Lower lobe of right lung (tissue), 2 donors: ENCODE measurements around the gene PTGR2. TPM values are rescaled to one million over a fixed set of nuclear protein-coding genes. Genes with fewer than 3 reads are reported as not detected.
A peak's percentile ranks its signal among the peaks of the same experiment; 100 is the strongest.
"Not testable (repeated sequence)": the region's sequence is repeated elsewhere in the genome, so short reads cannot be mapped to it uniquely, and the experiment has no call there.

Source experiments
- ATAC-seq, 2 donors: fragments of 200-7000 bp; cut with Tn5 transposase; one replicate each; pipeline ENCODE4 v1.9.1; 2020 to 2022; ENCODE audit warnings: mild to moderate bottlenecking in 2 of 2, moderate library complexity in 2 of 2
- DNase-seq: peaks from one replicate; pipeline ENCODE4 v3.0.0-alpha.2; 2020
- H3K27ac ChIP-seq: fragments of 200-600 bp; one replicate; pipeline ENCODE4 v1.8.0; 2022
- H3K27me3 ChIP-seq: fragments of 200-600 bp; one replicate; pipeline ENCODE4 v1.8.0; 2022; ENCODE audit warnings: low read depth
- H3K36me3 ChIP-seq: fragments of 200-600 bp; one replicate; pipeline ENCODE4 v1.8.0; 2022; ENCODE audit warnings: mild to moderate bottlenecking
- H3K4me1 ChIP-seq: fragments of 200-600 bp; one replicate; pipeline ENCODE4 v1.8.0; 2022
- H3K4me3 ChIP-seq: fragments of 200-600 bp; one replicate; pipeline ENCODE4 v1.8.0; 2022; ENCODE audit warnings: mild to moderate bottlenecking
- H3K9me3 ChIP-seq: fragments of 200-600 bp; one replicate; pipeline ENCODE4 v1.8.0; 2022
- intact Hi-C: fragments of 100-400 bp; cut with DNase I; formaldehyde crosslinking; loops from one replicate; pipeline ENCODE4 v1.11.0; 2022
- total RNA-seq: library from RNA; stranded (reverse); fragmentation: NEBNext Ultra II Directional; extraction: Animal tissue kit (Norgen Biotek cat#: 25700); gene quantifications from one replicate; pipeline ENCODE4 v1.2.1, GENCODE V29; 2021
- TF ChIP-seq, protein P1 (sequence below): fragments of 200-600 bp; IDR thresholded peaks from one replicate; pipeline ENCODE4 v1.8.0; 2022; ENCODE audit warnings: antibody characterized with exemption, mild to moderate bottlenecking
- donor health status: DM: no; HTN: yes; CAD: no; lungs with severe emphysema.

PTGR2 gene
- total RNA-seq, 1 donor from 2014 or later = 10.8 TPM

- peak overlapping the region; percentile 90 for H3K27ac ChIP-seq
- H3K36me3 ChIP-seq = peaks cover 13% of the 10 kb centered on the region
- intact Hi-C loops = no loop called here
- TF ChIP-seq, protein P1, sequence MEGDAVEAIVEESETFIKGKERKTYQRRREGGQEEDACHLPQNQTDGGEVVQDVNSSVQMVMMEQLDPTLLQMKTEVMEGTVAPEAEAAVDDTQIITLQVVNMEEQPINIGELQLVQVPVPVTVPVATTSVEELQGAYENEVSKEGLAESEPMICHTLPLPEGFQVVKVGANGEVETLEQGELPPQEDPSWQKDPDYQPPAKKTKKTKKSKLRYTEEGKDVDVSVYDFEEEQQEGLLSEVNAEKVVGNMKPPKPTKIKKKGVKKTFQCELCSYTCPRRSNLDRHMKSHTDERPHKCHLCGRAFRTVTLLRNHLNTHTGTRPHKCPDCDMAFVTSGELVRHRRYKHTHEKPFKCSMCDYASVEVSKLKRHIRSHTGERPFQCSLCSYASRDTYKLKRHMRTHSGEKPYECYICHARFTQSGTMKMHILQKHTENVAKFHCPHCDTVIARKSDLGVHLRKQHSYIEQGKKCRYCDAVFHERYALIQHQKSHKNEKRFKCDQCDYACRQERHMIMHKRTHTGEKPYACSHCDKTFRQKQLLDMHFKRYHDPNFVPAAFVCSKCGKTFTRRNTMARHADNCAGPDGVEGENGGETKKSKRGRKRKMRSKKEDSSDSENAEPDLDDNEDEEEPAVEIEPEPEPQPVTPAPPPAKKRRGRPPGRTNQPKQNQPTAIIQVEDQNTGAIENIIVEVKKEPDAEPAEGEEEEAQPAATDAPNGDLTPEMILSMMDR = no peak
- peak overlapping the region; percentile 73 for H3K4me3 ChIP-seq
- peaks cover 36% of the 10 kb centered on the region for H3K4me1 ChIP-seq
- DNase-seq = no peak
- no peaks in the 10 kb centered on the region for H3K27me3 ChIP-seq
- H3K9me3 ChIP-seq = no peaks in the 10 kb centered on the region
- no peak for ATAC-seq
These were observed 36.2 kb downstream of the PTGR2 start for GRCh38 chr14:73887694-73888459.

DNA sequence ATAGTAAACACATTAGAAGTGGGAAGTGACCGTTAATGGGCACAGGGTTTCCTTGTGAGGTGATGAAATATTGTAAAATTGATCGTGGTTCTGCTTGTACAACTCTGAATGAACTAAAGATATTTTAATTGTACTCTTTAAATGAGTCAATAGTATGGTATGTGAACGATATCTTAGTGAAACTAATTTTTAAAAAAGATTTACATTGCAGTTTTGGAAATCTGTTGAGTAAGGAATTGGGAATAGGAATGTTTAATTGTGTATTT lies 36.8 kb downstream of the PTGR2 start:
- TF ChIP-seq, protein P1 = no peak
- DNase-seq (no peak), ATAC-seq (no peak)
- Histone ChIP-seq H3K4me3 (peak overlapping the region; percentile 73), H3K27me3 (no peaks in the 10 kb centered on the region), H3K9me3 (no peaks in the 10 kb centered on the region), H3K27ac (no peak overlapping the region), H3K4me1 (peaks cover 36% of the 10 kb centered on the region), H3K36me3 (peaks cover 18% of the 10 kb centered on the region)
- intact Hi-C loops = no loop called here

DNA sequence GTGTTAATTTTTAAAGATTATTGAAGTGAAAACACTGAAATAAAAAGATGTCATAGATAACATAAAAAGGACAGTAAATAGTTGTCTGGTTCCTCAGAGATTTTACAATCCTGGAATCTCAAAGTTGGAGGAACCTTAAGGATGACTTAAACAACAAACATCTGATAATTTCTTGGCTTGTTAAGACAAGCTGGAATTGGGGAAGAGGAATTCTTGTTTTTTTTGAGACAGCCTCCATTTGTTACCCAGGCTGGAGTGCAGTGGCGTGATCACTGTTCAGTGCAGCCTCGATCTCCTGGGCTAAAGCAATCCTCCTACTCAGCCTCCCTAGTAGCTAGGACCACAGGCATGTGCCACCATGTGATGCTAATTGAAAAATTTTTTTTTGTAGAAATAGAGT lies 37.3 kb downstream of the PTGR2 start:
- H3K27me3 ChIP-seq = no peaks in the 10 kb centered on the region
- ATAC-seq (no peak), DNase-seq (no peak)
- TF ChIP-seq, protein P1 = no peak
- H3K4me1 ChIP-seq = peaks cover 36% of the 10 kb centered on the region
- no peak overlapping the region for H3K27ac ChIP-seq
- intact Hi-C loops = no loop called here
- peaks cover 24% of the 10 kb centered on the region for H3K36me3 ChIP-seq
- no peak overlapping the region for H3K4me3 ChIP-seq
- H3K9me3 ChIP-seq = no peaks in the 10 kb centered on the region

- ATAC-seq = no peak
- DNase-seq = no peak
- no peak overlapping the region for H3K27ac ChIP-seq
- TF ChIP-seq, protein P1 = no peak
- no peak overlapping the region for H3K4me3 ChIP-seq
- H3K27me3 ChIP-seq = no peaks in the 10 kb centered on the region
- H3K9me3 ChIP-seq = no peaks in the 10 kb centered on the region
- peaks cover 28% of the 10 kb centered on the region for H3K36me3 ChIP-seq
- intact Hi-C loops = no loop called here
- peaks cover 36% of the 10 kb centered on the region for H3K4me1 ChIP-seq
These were observed 37.7 kb downstream of the PTGR2 start for GRCh38 chr14:73889376-73889775.

GRCh38 chr14:73894180-73894687 lies 42.6 kb downstream of the PTGR2 start:
- H3K9me3 ChIP-seq, intact Hi-C loops, H3K4me1 ChIP-seq, H3K4me3 ChIP-seq, H3K27me3 ChIP-seq, H3K27ac ChIP-seq: not testable (repeated sequence)
- H3K36me3 ChIP-seq = peaks cover 77% of the 10 kb centered on the region
- DNase-seq (peak; percentile 55), ATAC-seq (peak; percentile 78 to 79)

DNA sequence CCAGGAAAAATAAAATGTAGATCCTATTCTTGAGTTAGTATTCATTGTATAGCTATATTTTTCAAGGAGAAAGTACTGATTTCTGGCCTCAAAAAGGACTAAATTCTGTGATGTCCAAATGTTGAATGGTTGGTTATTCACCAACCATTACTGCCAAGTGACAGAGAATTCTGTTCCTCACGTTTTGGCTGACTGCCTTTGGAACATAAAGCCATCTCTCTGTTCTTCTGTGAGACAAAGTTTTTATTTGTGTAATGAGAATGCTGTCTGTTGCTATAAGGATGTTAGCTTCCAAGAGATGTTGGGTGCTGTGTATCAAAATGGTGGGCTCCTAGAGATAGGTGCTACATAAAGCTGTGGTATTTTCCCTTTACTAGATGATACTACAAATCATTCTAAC lies 44.3 kb downstream of the PTGR2 start:
- Histone ChIP-seq H3K4me1 (no peaks in the 10 kb centered on the region), H3K4me3 (no peak overlapping the region), H3K27ac (no peak overlapping the region), H3K27me3 (no peaks in the 10 kb centered on the region), H3K36me3 (peaks cover 94% of the 10 kb centered on the region), H3K9me3 (no peaks in the 10 kb centered on the region)
- TF ChIP-seq, protein P1 = no peak
- ATAC-seq = no peak
- DNase-seq = no peak
- intact Hi-C loops = no loop called here
